K562 (cell line): Measurements from ENCODE around the gene TMEM229B. TPM values are rescaled to one million over a fixed set of nuclear protein-coding genes. Genes with fewer than 3 reads are reported as not detected.

Experiments used
- ATAC-seq: fragments of 200-7000 bp; cut with Tn5 transposase; 3 replicates; pipeline ENCODE4 v1.9.1; 2020; ENCODE audit warnings: moderate library complexity
- BruUV-seq: library from RNA; stranded (reverse); fragments of 400-500 nt; replicated peaks from 2 replicates; lab custom pipeline; 2021; lab: Mats Ljungman, UMichigan
- CTCF ChIA-PET: fragments of 300-600 bp; formaldehyde crosslinking; extraction: SDS; loops from one replicate; lab custom pipeline; 2021; ENCODE audit warnings: low intra/inter-chr PET ratio; lab: Yijun Ruan, JAX
- POLR2A ChIA-PET: fragments of 300-600, 350-650 bp; sonication (Branson Sonifier 250); formaldehyde crosslinking; extraction: SDS; loops from one replicate; lab custom pipeline; 2021; ENCODE audit warnings: antibody characterized with exemption, inconsistent platforms; lab: Yijun Ruan, JAX
- DNase-seq, 4 experiments: peaks; one replicate each; pipeline versions ENCODE4 v3.0.0 to v3.0.0-alpha.2; 2011 to 2018; ENCODE audit warnings: low spot score in 3 of 4, mixed read lengths in 3 of 4; ENCODE audit errors: extremely low read depth in 1 of 4
- FAIRE-seq: peaks from 2 replicates; lab custom pipeline; 2011; peaks lifted over from hg19 to GRCh38; lab: Jason Lieb, UNC
- H2AFZ ChIP-seq: 2 replicates; pipeline ENCODE4 v1.6.0; 2011; ENCODE audit warnings: low read depth, low read length, control low read depth, inconsistent platforms
- H3K27ac ChIP-seq: fragments of 200-600 bp; 3 replicates; pipeline ENCODE4 v1.8.0; 2011; ENCODE audit warnings: low read depth, mild to moderate bottlenecking, control low read depth, inconsistent platforms, low read length, moderate library complexity, mixed read lengths; ENCODE audit errors: extremely low read depth
- H3K27me3 ChIP-seq, 2 experiments: fragments of 300-600 bp in 1 of 2; 2 replicates in 1 of 2; 3 replicates in 1 of 2; pipeline versions ENCODE4 v1.6.0 to v1.8.0; 2011; ENCODE audit warnings: inconsistent platforms in 2 of 2, low read length in 2 of 2, mild to moderate bottlenecking in 1 of 2, mixed read lengths in 1 of 2, moderate library complexity in 1 of 2; ENCODE audit not compliant: control insufficient read depth in 2 of 2, insufficient read depth in 2 of 2
- H3K36me3 ChIP-seq: fragments of 300-600 bp; 3 replicates; pipeline ENCODE4 v1.8.0; 2011; ENCODE audit warnings: mild to moderate bottlenecking, low read length, inconsistent platforms; ENCODE audit not compliant: control insufficient read depth, insufficient read depth
- H3K4me1 ChIP-seq, 2 experiments: fragments of 200-600 bp in 1 of 2; replicated peaks in 1 of 2; 2 replicates in 1 of 2; 3 replicates in 1 of 2; pipeline versions ENCODE4 v1.5.1 to v1.8.0; 2011; ENCODE audit warnings: inconsistent platforms in 2 of 2, low read length in 2 of 2, mild to moderate bottlenecking in 1 of 2, mixed read lengths in 1 of 2, moderate library complexity in 1 of 2; ENCODE audit not compliant: control insufficient read depth in 2 of 2, insufficient read depth in 2 of 2
- H3K4me2 ChIP-seq: 2 replicates; pipeline ENCODE4 v1.6.1; 2011; ENCODE audit warnings: low read length, control low read depth, inconsistent platforms, mixed read lengths; ENCODE audit not compliant: insufficient read depth
- H3K4me3 ChIP-seq: fragments of 200-600 bp; sonication (generic), shearing (Covaris generic); 2 replicates; pipeline ENCODE4 v1.5.1; 2016; ENCODE audit warnings: control low read depth, inconsistent platforms
- H3K79me2 ChIP-seq: fragments of 200-600 bp; 3 replicates; pipeline ENCODE4 v1.8.0; 2011; ENCODE audit warnings: low read length, inconsistent platforms; ENCODE audit not compliant: control insufficient read depth, insufficient read depth
- H3K9ac ChIP-seq, 2 experiments: 2 replicates each; pipeline versions ENCODE4 v1.6.0 to v1.6.1; 2011; ENCODE audit warnings: low read depth in 2 of 2, low read length in 2 of 2, control low read depth in 1 of 2, inconsistent platforms in 1 of 2, mild to moderate bottlenecking in 1 of 2, mixed read lengths in 1 of 2; ENCODE audit not compliant: insufficient read depth in 1 of 2
- H3K9me1 ChIP-seq: one replicate; pipeline ENCODE4 v1.6.0; 2011; ENCODE audit warnings: inconsistent platforms, mild to moderate bottlenecking, low read length, moderate library complexity; ENCODE audit not compliant: control insufficient read depth, insufficient read depth
- H3K9me3 ChIP-seq: replicated peaks from 2 replicates; pipeline ENCODE4 v1.5.1; 2011; ENCODE audit warnings: low read depth, low read length, inconsistent platforms; ENCODE audit not compliant: control insufficient read depth, insufficient read depth
- H4K20me1 ChIP-seq: replicated peaks from 2 replicates; pipeline ENCODE4 v1.6.1; 2011; ENCODE audit warnings: low read length, inconsistent platforms, mixed read lengths; ENCODE audit not compliant: control insufficient read depth, insufficient read depth
- ADNP ChIP-seq: fragments of 200-800 bp; sonication (Bioruptor generic); IDR thresholded peaks from 2 replicates; pipeline ENCODE4 v1.6.1; 2016; ENCODE audit warnings: missing genetic modification characterization, missing compliant biosample characterization
- ARID4B ChIP-seq: sonication (generic); formaldehyde crosslinking; IDR thresholded peaks from 2 replicates; pipeline ENCODE4 v1.8.0; 2022; ENCODE audit warnings: mild to moderate bottlenecking, missing genetic modification reagents
- BACH1 ChIP-seq: fragments of 200-800 bp; sonication (Bioruptor generic); IDR thresholded peaks from 2 replicates; pipeline ENCODE4 v1.6.1; 2016; ENCODE audit warnings: missing genetic modification characterization, missing compliant biosample characterization
- BRF1 ChIP-seq: IDR thresholded peaks from 3 replicates; pipeline ENCODE4 v1.6.1; 2011; ENCODE audit warnings: borderline replicate concordance, mild to moderate bottlenecking; ENCODE audit not compliant: insufficient read length; ENCODE audit errors: extremely low read depth
- CC2D1A ChIP-seq: fragments of 450-650 bp; IDR thresholded peaks from 2 replicates; pipeline ENCODE4 v1.6.1; 2017; ENCODE audit warnings: mild to moderate bottlenecking
- KDM1A ChIP-seq, 2 experiments: fragments of 450-650 bp; IDR thresholded peaks; 2 replicates each; pipeline ENCODE4 v1.6.1; 2016; ENCODE audit warnings: mild to moderate bottlenecking in 2 of 2
- MAFK ChIP-seq: IDR thresholded peaks from 2 replicates; pipeline ENCODE4 v1.6.1; 2011; ENCODE audit warnings: low read length, improper control_type of control experiment
- RUNX1 ChIP-seq: sonication (generic); IDR thresholded peaks from 2 replicates; pipeline ENCODE4 v1.6.1; 2016; ENCODE audit warnings: antibody characterized with exemption, low read depth
- USF2 ChIP-seq: sonication (generic); formaldehyde crosslinking; IDR thresholded peaks from 2 replicates; pipeline ENCODE4 v1.5.0; 2020; ENCODE audit warnings: missing genetic modification reagents
- ZBTB11 ChIP-seq, 3 experiments: fragments of 200-800 bp in 1 of 3; fragments of 250-450 bp in 1 of 3; fragments of 450-650 bp in 1 of 3; sonication (Bioruptor Pico) in 1 of 3; sonication (Bioruptor generic) in 1 of 3; formaldehyde crosslinking in 1 of 3; IDR thresholded peaks; 2 replicates each; pipeline versions ENCODE4 v1.6.1 to v1.8.0; 2016 to 2022; ENCODE audit warnings: mild to moderate bottlenecking in 2 of 3, missing genetic modification characterization in 2 of 3, missing compliant biosample characterization in 1 of 3, moderate library complexity in 1 of 3
- ZBTB7A ChIP-seq: IDR thresholded peaks from 2 replicates; pipeline ENCODE4 v1.6.1; 2011; ENCODE audit warnings: low read depth, mild to moderate bottlenecking, low read length, moderate library complexity, borderline replicate concordance; ENCODE audit not compliant: control insufficient read depth
- ZEB2 ChIP-seq: fragments of 450-650 bp; IDR thresholded peaks from 2 replicates; pipeline ENCODE4 v1.6.1; 2016
- WGBS: fragments of 100-300 bp; shearing (Covaris generic); methylation state at CpG from one replicate; pipeline ENCODE4 v1.1.6; 2016; ENCODE audit warnings: low coverage, mixed read lengths; ENCODE audit not compliant: insufficient coverage; ENCODE audit errors: missing lambda C conversion rate; 5-methylcytosine and 5-hydroxymethylcytosine counted together
- in situ Hi-C: fragments of 300-500 bp; cut with MboI; formaldehyde crosslinking; loops from 4 replicates; pipeline ENCODE4 v1.15.0; 2018; ENCODE audit warnings: inconsistent platforms, mixed read lengths
- intact Hi-C: fragments of 100-400 bp; cut with micrococcal nuclease; formaldehyde crosslinking; loops from 2 replicates; pipeline ENCODE4 v1.14.2; 2022
- polyA plus RNA-seq, 8 experiments: library from polyadenylated mRNA; depleted of rRNA in 4 of 8; stranded (reverse) in 5 of 8; unstranded in 3 of 8; fragments of >200 nt; fragmentation: Nextera tagmentation in 2 of 8; fragmentation: Illumina TruSeq in 1 of 8; extraction: Ambion mirVana in 2 of 8; extraction: Trizol in 1 of 8; gene quantifications; 2 replicates each; pipeline versions ENCODE4 v1.2.1 to v1.2.3, GENCODE V29; 2011 to 2014; ENCODE audit warnings: inconsistent platforms in 1 of 8, missing spikeins in 1 of 8
- total RNA-seq, 7 experiments: library from RNA; depleted of rRNA in 6 of 7; stranded (reverse); fragments of >200 nt in 6 of 7; fragmentation: Illumina TruSeq in 2 of 7; extraction: Trizol in 2 of 7; gene quantifications; 2 replicates each; pipeline versions ENCODE4 v1.2.1 to v1.2.3, GENCODE V29; 2011 to 2021; ENCODE audit warnings: low replicate concordance in 1 of 7

The TMEM229B gene
- total and polyA plus RNA-seq, 9 of the 15 experiments (the other 6 are each of a cell fraction or from before 2014, with no cell fraction given) = not detected

- BruUV-seq = no TSS peak
- Histone ChIP-seq H3K27me3 (peaks cover 4 to 35% of the 10 kb centered on the region in 2 experiments; a peak in 3 of 5 replicates), H3K79me2 (no peaks in the 10 kb centered on the region), H3K36me3 (no peaks in the 10 kb centered on the region), H3K4me3 (peak overlapping the region; percentile 42), H3K4me1 (peaks cover 0 to 16% of the 10 kb centered on the region in 2 experiments; a peak in 2 of 5 replicates), H4K20me1 (no peaks in the 10 kb centered on the region), H2AFZ (no peak overlapping the region), H3K27ac (no peak overlapping the region), H3K9ac (0 out of 4 replicates have a peak overlapping the region, but pooled peaks of 1 of the 2 experiments have one; percentile 58), H3K9me1 (no peaks in the 10 kb centered on the region), H3K4me2 (peak overlapping the region; percentile 32; the same call in 1 of the 2 replicates), H3K9me3 (no peaks in the 10 kb centered on the region)
- ATAC-seq (peak; percentile 65), FAIRE-seq (no peak), DNase-seq (peak in 1 of 4 experiments; percentile 23)
- POLR2A ChIA-PET = no interaction called here
- intact Hi-C loops = loop anchor here (5.0 kb wide), 1 partner anchor 88 kb away; no protein-coding TSS in a partner anchor
- in situ Hi-C loops = no loop called here
- CTCF ChIA-PET = interaction anchor here (0.6 kb wide), 1 partner anchor 7 kb away, joined by 3 read pairs; no protein-coding TSS in a partner anchor
- 29% methylated on average over 2 of the region's 45 CpGs for WGBS
- TF ChIP-seq ZBTB11 (CRISPR knock-in tag; IDR thresholded peaks at IDR 0.05) = peak in 1 of 3 experiments; percentile 13; a peak in 1 of 6 replicates
- TF ChIP-seq KDM1A (IDR thresholded peaks at IDR 0.05) = 0 out of 4 replicates have a peak, but pooled peaks have one; percentile 16 to 34
- no peak for TF ChIP-seq CC2D1A
- no peak for TF ChIP-seq ZEB2
- TF ChIP-seq ADNP (tag) = no peak
- TF ChIP-seq USF2 (CRISPR knock-in tag) = no peak
- TF ChIP-seq BACH1 (tag) = no peak
- no peak for TF ChIP-seq BRF1
- TF ChIP-seq MAFK = no peak
- no peak for TF ChIP-seq ZBTB7A
- no peak for TF ChIP-seq ARID4B (CRISPR knock-in tag)
- no peak for TF ChIP-seq RUNX1
Observed at GRCh38 chr14:67515386-67516079, 27.0 kb upstream of the TMEM229B start.
